ENCODE results near the gene DHX35. TPM values are rescaled to one million over a fixed set of nuclear protein-coding genes. Genes with fewer than 3 reads are reported as not detected.
"Not testable (repeated sequence)": the region's sequence is repeated elsewhere in the genome, so short reads cannot be mapped to it uniquely, and the experiment has no call there.

The DHX35 gene
- total and polyA plus RNA-seq, 10 of the 15 experiments (the other 5 are each of a cell fraction or from before 2014, with no cell fraction given) = 4.3 to 21.6 (median 14.9) TPM

DNA sequence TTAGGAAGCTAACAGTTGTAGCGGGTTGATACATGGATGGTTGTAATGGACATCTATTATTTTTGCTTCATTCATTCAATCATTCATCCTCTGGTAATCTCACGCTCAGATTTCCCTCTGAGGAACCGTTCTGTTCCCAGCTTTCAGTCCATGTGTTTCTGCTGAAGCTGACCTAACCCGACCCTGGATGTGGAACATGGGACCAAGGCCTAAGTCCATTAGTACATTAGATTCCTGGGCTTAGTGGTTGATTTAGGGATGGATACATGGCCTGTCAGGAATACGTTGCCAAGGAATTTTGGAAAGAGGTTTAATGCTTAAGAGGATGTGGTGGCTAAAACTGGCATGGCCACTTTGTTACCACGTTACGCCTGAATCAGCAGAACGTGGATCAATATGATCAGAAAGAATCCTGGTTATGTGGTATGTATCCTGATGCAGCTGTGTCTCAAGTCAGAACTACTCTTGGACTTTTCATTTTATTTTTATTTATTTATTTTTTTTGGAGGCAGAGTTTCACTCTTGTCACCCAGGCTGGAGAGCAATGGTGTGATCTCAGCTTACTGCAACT lies 4.1 kb upstream of the DHX35 start (continued):
- TF ChIP-seq FOS (IDR thresholded peaks at IDR 0.05; ENCODE audit: borderline replicate concordance, extremely low read depth, insufficient read length) (no peak), CTCF (IDR thresholded peaks at IDR 0.05 in 2 of 3, conservative IDR thresholded peaks at IDR 0.05 in 1 of 3; ENCODE audit: control insufficient read depth in 2 of 3, extremely low read depth in 1 of 3, insufficient read depth in 1 of 3, low read depth in 3 of 3, low read length in 3 of 3) (no peak)

- SMC1A ChIA-PET (ENCODE audit: uncharacterized antibody, unreplicated experiment) = interaction anchor here (1.9 to 16.7 kb wide), 5 partner anchors 25 to 89 kb away, joined by 5 to 237 read pairs (median 37); partner anchors contain the start of gene FAM83D
- RAD21 ChIA-PET (ENCODE audit: unreplicated experiment) = interaction anchor here (1.1 to 6.6 kb wide), 4 partner anchors 31 to 99 kb away, joined by 3 to 109 read pairs (median 54); partner anchors contain the start of gene FAM83D
- peaks cover 28% of the 10 kb centered on the region for H3K79me2 ChIP-seq (ENCODE audit: control insufficient read depth, insufficient read depth, low read length)
- H3K4me2 ChIP-seq (ENCODE audit: control insufficient read depth, insufficient read depth); H3K4me3 ChIP-seq; H4K20me1 ChIP-seq (ENCODE audit: control insufficient read depth, insufficient read depth); H3K9me3 ChIP-seq (replicated peaks; ENCODE audit: control insufficient read depth, insufficient read depth, low read length); FAIRE-seq; ATAC-seq; intact Hi-C loops (cut with micrococcal nuclease; ENCODE audit: unreplicated experiment); H2AFZ ChIP-seq (ENCODE audit: control insufficient read depth, low read depth, low read length); DNase-seq (ENCODE audit: low read depth, low spot score); in situ Hi-C loops (cut with MboI); H3K9ac ChIP-seq (ENCODE audit: control insufficient read depth, insufficient read depth, low read length); H3K27me3 ChIP-seq (replicated peaks in 1 of 2; ENCODE audit: control insufficient read depth in 2 of 2, insufficient read depth in 2 of 2, low read length in 1 of 2); H3K4me1 ChIP-seq (ENCODE audit: control insufficient read depth, insufficient read depth, low read length); H3K27ac ChIP-seq (ENCODE audit: control insufficient read depth, insufficient read depth); BruUV-seq (replicated peaks); H3K36me3 ChIP-seq (ENCODE audit: control insufficient read depth in 2 of 2, insufficient read depth in 2 of 2, low read length in 1 of 2): not testable (repeated sequence)
- WGBS (ENCODE audit: insufficient coverage, insufficient replicate concordance, low lambda C conversion rate, missing lambda C conversion rate) = 94% methylated on average over 9 of the region's 9 CpGs
- CTCF ChIA-PET = interaction anchor here (5.3 to 8.3 kb wide), 3 partner anchors 30 to 90 kb away, joined by 37 to 94 read pairs (median 62); no protein-coding TSS in a partner anchor
- POLR2A ChIA-PET = interaction anchor here (0.9 to 7.4 kb wide), 2 partner anchors 25 to 36 kb away, joined by 3 to 48 read pairs; no protein-coding TSS in a partner anchor
Measured at GRCh38 chr20:38960187-38960687, 1.9 kb upstream of the DHX35 start.
